Daoy (cell line): ENCODE data around the gene POLR1E. TPM values are rescaled to one million over a fixed set of nuclear protein-coding genes. Genes with fewer than 3 reads are reported as not detected.

Source experiments
- DNase-seq: peaks from one replicate; pipeline ENCODE4 v3.0.0-alpha.2; 2015; ENCODE audit warnings: low read depth
- total RNA-seq: library from RNA; depleted of rRNA; stranded (reverse); fragments of >200 nt; shearing (Covaris generic); gene quantifications from 2 replicates; pipeline ENCODE4 v1.2.3, GENCODE V29; 2014; rRNA removed

The POLR1E gene, protein sequence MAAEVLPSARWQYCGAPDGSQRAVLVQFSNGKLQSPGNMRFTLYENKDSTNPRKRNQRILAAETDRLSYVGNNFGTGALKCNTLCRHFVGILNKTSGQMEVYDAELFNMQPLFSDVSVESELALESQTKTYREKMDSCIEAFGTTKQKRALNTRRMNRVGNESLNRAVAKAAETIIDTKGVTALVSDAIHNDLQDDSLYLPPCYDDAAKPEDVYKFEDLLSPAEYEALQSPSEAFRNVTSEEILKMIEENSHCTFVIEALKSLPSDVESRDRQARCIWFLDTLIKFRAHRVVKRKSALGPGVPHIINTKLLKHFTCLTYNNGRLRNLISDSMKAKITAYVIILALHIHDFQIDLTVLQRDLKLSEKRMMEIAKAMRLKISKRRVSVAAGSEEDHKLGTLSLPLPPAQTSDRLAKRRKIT
- 91.7 and 107 TPM in 2 replicates for total RNA-seq

DNA sequence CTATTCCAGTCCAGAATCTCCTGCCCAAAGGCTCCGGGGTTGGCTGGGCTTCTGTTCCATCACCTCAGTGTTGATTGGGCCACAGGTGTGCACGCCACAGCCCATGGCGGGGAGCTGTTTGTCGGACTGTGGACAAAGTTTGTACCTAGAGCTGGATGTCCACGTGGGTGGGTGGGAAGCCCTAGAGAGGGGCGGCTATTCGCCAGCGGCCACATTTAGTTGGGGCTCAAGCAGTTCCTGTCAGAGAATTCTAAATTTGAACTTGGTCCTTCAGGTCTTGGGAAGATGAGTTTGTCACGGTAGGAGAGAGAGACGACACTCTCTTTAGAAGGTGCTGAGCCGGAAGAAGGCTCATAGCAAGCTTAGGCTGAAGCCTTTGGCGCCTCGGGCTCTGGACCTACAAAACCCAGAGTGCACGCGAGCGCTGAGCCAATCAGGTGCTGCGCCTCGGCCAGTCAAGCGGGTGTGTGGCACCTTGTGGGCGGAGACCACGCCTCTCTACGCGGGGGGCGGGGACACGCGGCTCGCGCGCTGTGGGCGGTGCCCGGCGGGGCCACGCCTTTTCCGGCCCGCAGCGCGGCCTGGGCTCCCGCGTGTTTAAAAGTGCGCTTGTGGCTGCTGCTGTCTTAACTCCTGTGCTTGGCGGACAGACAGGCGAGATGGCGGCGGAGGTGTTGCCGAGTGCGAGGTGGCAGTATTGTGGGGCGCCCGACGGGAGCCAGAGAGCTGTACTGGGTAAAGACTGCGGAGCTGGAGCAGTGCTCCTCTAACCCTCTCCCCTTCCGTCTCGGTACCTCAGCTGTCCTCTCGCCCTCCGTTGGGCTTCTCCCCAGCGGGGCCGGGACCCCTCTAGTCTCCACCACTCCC lies at the start of gene POLR1E:
POLR1E (plus strand) TSS at position 560 of the 867 bp plus-strand sequence; CDS start at position 660, 100 bp downstream.
- DNase-seq: peak; percentile 99

DNA sequence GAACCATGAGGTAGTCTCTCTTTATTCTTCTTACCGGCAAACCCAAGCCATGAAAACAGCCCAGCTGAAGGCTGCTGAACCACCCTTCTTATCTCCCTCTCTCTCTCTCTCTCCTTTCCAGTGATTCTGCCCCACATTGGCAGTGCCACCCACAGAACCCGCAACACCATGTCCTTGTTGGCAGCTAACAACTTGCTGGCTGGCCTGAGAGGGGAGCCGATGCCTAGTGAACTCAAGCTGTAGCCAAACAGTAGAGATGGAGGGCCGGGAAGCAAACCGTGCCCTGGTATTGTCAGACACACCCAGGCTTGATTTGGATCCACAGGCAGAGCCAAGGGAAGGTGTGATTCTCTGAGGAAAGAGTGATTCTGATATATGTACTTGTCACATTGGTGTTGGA lies 49.2 kb upstream of the POLR1E start:
- DNase-seq: no peak

DNA sequence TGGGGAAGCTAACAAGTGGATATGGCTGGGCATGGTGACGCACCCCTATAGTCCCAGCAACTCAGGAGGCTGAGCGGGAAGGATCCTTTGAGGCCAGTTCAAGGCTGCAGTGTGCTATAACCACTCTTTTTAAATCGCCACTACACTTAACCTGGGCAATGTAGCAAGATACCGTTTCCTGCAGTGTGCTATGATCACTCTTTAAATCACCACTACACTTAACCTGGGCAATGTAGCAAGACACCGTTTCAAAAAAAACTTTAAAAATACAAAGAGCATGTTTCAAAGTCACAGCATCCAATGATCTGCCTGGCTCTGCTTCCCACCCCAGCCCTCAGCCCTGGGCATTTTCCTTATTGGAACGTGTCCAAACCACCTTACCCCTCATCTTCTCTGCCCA lies 48.7 kb upstream of the POLR1E start:
- no peak for DNase-seq

DNA sequence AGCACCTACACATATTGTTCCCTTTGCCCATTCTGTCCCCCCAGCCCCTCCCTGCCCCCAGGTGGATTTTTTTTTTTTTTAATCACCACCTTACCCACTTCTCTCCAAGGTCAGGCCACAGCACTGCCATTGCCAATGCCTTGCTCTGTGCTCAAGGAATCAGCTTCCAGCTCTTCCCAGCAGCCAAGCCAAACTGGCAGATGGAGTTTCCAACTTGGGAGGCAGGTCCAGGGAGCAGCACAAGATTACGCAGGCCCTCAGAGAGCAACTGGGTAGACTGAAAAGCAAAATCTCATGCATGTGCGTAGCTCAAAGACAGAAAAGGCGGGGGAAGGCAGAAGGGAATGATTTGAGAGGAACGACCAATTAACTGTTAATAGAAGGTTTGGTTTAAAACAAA lies 48.1 kb upstream of the POLR1E start:
- DNase-seq: no peak

DNA sequence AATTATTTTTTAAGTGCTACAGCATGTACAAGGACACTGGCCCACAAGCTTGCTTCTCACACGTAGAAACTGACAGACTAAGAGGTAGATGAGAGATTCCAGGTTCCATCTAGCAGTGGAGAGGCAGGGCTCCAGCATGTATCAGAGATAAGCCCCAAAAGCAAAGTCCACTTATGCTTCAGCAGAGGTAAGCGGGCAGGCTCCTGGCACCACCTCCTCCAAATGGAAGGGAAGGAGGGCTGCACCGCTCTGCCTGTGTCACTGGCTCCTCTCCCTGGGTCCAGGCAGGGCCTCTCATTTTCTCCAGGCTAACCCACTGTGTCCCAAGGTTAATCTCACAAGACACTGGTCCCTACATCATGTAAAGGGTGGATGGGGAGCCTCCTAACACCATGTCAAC lies 47.4 kb upstream of the POLR1E start:
- no peak for DNase-seq

DNA sequence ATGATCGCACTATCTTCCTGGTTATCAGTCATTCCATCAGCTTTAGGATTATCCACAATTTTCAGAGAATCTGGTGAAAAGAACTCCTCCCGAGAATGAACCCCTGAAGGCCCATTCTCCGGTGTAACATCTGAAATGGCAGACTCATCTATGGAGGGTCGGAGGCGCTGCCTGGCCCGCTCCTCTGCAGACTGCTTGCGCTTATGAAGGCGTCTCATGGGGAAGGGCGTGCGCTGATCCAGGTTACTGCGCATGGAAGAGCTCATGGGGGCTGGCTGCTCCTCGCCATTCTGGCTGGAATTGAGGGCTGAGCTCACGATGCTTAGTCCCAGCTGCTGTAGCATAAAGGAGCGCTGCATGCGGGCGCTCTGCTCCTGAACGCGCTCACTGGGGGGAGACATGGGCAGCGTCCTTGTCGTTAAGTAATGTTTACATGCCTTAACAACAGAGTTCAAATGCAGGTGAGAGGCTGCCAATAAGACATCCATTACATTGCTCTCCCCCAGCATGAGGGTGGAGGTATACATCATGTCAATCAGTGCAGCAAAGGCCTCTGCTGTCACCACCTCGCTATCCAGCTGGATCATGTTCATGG lies 43.9 kb upstream of the POLR1E start:
- no peak for DNase-seq

DNA sequence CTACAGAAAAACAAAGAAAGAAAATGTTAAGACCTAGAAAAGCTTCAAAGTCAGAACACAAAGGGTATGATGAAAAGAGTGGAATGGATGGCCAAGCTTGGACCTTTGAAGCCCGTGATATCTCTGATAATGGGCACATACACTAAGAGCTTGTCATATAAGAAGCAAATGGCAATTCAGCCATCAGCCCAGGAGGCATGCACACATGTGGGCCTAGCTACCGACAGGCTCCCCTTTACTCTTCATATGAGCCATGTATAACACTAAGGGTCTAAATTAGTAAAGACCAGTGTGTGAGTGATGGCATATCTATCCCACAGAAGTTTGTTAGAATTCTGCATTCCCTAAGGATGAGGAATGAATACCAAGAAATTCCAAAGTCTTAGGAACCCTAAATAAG lies 43.2 kb upstream of the POLR1E start:
- no peak for DNase-seq

DNA sequence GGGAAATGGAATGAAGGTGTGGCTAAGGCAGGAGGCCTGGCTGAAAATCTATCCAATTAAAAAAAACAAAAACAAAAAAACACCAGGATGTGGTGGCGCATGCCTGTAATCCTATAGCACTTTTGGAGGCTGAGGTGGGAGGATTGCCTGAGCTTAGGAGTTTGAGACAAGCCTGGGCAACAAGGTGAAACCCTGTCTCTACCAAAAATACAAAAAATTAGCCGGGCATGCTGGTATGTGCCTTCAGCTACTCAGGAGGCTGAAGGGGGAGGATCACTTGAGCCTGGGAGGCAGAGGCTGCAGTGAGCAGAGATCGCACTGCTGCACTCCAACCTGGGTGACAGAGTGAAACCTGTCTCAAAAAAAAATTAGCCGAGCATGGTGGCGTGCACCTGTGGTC lies 42.2 kb upstream of the POLR1E start:
- DNase-seq: no peak

DNA sequence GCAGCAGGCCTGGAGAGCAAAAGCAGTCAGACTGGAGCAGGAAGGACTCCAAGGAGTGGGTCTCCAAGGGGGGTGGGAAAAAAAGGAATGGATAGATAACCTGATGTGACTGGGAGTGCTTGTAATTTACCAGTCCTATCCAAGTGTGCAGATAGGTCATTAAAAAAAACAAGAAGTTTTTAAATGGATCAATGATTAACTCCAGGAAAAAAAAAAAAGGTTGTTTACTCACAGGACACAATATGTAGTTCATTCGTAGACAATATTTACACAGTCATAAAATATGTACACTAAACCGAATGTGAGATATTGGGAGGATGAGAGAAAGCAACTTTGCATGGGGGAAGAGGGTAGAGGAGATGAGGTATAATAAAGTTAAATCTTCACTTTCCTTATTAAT lies 40.9 kb upstream of the POLR1E start:
- DNase-seq: no peak

DNA sequence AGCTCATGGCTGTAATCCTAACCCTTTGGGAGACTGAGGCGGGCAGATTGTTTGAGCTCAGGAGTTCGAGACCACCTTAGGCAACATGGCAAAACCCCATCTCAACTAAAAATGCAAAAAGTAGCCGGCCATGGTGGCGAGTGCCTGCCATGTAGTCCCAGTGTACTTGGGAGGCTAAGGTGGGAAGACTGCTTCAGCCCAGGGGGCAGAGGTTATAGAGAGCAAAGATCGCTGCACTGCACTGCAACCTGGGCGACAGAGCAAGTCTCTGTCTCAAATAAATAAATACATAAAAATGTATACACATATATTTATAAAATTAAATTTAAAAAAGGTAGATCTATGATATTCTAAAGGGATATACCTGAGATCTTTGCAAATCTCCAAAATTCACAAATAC lies 39.9 kb upstream of the POLR1E start:
- no peak for DNase-seq

DNA sequence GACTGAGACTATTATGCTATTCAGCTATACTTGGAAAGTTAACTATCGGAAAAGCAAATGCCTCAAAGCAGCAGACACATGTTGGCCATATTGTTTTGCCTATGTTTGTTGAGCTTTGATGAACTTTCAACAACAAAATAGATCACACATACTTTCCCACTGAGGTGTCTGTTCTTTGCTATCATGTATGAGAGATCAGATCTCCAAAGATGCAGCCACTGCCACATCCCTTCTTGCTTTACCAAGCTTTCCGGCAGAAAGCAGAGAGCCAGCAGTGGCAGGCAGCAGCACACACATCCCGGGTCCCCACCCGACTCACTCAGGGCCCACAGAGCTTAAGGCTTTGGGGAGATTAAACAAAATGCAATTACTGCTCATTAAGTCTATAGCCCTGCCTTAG lies 39.3 kb upstream of the POLR1E start:
- no peak for DNase-seq

DNA sequence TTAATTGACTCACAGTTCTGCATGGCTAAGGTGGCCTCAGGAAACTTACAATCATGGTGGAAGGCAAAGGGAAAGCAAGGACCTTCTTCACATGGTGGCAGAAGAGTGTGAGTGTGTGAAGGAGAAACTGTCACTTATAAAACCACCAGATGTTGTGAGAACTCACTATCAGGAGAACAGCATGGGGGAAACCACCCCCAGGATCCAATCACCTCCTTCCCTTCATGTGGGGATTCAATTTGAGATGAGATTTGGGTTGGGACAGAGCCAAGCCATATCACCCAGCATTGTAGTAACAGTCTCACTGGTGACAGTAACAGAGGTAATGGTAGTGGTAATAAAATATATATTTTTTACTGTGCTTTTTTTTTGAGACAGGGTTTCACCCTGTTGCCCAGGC lies 38.6 kb upstream of the POLR1E start:
- DNase-seq: no peak

DNA sequence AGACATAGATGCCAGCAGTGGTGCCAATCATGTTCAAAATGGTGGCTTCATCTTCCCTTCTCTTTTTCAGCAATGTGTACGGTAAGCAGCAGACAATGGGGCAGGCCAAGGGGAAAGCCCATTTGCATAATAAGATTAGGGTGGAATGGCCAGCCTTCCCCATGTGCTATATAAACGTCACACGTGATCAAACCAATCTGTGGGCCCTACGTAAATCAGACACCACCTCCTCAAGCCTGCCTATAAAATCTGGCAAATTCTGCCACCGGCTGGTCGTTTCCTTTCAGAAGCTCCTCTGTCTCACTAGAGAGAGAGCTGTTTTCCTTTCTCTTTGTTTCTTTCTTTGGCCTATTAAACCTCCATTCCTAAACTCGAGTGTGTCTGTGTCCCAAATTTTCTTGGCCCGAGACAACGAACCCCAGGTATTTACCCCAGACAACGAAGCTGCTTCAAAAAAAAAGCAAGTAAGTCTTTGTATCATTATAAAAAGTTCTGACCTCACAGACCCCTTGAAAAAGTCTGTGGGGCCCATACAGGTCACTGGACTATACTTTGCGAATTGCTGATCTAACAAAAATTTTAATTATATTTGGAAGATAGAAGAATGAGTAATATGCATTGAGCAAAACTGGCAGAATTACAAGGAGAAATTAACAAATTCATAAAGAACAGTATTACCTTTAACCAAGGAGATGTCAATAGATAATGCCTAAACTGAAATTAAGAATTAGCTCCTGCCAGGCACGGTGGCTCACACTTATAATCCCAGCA lies 35.7 kb upstream of the POLR1E start:
- no peak for DNase-seq

DNA sequence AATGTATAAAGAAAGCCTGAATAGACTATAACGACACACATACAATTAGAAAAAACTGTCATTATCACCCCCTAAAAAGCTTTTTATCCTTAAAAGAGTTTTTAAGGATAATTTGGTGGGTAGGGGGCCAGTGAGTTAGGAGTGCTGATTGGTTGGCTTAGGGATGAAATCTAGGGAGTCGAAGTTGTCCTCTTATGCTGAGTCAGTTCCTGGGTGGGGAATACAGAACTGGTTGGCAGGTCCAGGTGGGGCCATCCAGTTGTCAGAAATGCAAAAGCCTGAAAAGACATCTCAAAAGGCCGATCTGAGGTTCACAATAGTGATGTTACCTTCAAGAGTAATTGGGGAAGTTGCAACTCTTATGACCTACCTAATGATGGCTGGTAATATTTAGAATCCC lies 34.1 kb upstream of the POLR1E start:
- no peak for DNase-seq

DNA sequence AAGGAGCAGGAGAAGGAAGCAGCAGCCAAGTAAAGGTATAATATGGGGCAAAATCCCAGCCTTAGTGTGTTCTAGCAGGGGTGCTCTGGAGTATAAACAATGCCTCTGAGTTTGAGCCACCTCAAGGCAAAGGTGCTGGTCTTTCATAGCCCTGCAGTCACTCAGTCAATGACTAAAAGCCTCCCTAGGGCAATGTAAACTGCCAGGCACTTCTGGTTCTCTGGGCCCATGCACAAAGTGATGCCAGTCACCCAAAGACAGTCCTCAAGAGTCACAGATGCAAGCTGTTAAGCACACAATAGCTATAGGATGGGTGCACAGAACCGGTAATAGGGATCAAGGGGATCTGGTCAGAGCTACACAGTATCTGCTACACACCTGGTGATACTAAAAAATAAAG lies 33.1 kb upstream of the POLR1E start:
- DNase-seq: no peak

DNA sequence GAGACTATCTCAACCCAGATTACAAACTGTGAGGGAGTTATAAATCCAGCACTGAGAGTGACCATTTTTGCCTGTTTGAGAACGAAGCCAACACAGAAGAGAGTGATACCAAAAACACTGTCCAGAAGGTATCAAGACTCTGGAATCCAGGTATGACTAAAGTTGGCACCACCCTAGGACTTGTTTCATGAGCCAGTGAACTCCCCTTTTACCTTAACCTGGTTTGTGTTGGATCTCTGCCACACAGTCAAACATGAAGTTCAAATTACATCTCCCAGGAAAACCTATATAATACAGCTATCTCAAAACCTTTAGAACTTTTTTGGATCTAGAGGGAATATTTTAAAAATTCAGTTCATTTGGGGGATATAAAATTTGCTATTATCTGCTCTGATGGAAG lies 31.9 kb upstream of the POLR1E start:
- DNase-seq: no peak

DNA sequence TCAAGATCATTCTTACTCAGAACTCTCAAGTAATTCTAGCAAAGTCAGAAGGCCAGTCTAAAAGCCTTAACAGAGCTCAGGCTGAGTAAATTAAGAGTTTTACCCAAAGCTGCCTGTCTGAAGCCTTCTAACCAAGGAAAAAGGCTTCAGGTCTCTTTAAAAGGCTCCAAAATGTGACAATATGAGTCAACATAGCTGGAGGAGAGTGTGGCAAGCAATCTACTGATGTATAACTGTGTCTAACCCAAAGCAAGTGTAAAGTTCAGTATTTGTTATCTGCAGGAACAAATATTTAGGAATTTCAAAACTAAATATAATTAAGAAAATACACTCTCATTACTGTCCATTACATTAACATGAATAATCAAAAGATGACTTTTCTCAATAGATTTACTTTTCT lies 31.5 kb upstream of the POLR1E start:
- DNase-seq: no peak

DNA sequence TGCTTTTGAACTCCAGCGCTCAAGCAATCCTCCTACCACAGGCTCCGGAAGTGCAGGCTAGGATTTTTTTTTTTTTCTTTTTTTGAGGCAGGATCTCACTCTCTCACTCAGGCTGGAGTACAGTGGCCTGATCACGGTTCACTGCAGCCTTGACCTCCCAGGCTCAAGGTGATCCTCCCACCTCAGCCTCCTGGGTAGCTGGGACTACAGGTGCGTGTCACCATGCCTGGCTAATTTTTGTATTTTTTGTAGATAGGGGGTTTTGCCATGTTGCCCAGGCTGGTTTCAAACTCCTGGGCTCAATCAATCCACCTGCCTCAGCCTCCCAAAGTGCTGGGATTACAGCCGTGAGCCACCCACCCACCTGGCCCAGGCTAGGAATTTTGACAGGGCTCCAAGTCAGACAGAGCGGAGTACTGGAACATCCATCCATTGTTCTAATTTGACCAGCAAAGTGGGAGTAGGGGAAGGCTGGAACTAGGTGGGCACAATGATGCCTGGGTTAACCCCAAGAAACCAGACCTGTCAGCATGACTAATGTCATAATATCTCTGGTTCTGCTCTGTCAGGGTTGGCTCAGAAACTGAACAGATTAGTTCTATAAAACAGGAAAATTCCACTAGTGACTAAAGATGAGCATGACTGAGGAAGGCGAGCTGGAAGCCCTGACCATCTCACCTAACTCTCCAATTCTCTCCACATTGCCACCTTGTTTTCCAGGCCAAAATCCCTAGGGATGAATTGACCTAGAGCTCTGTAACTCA lies 29.7 kb upstream of the POLR1E start:
- no peak for DNase-seq

DNA sequence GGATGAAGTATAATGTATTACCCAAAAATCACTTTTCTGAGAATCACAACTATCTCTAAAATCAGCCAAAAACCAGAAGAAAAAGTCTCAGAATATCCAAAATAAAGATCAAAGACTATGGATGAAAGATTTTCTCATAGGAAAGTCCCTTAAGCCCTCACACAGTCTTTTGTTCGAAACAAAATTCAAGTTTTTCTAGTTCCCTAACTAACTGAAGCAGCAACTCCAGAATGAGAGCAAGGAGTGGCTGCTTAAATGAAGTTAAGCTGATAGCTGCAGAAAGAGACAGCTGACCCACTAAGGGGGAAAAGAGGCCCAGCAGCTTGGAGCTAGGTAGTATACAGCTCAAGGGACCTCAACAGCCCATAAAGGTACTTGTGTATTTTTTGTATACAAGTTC lies 28.9 kb upstream of the POLR1E start:
- no peak for DNase-seq

DNA sequence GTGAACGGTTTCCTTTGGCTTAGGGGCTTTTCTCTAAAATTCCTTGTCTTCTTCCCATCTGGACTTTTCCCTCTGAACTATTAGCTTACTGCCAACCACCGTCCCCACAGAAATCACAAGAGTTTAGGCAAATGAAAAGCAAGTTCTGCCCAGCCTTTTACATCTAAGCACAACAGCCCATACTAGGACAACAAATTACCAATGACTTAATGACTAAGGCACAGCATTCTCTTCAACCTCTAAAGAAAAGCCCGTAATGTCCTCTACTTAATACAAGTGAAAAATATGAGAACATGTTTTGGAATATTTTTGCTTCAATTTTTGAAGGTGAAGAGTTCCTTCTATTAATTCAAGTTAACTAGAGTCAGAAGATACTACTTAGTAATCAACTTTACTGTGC lies 21.7 kb upstream of the POLR1E start:
- no peak for DNase-seq
